Mesenchymal stem cell (in vitro differentiated cells and primary cell): Measurements from ENCODE around the gene ASB1.
"Not testable (repeated sequence)": the region's sequence is repeated elsewhere in the genome, so short reads cannot be mapped to it uniquely, and the experiment has no call there.

ENCODE experiments used
- DNase-seq: peaks from one replicate; pipeline ENCODE4 v3.0.0-alpha.2; 2013
- H2AFZ ChIP-seq: one replicate; pipeline ENCODE4 v1.6.1; 2013; ENCODE audit warnings: low read depth, mild to moderate bottlenecking, control low read depth, inconsistent platforms, low read length, moderate library complexity
- H2AK5ac ChIP-seq: 2 replicates; pipeline ENCODE4 v1.6.1; 2013; ENCODE audit warnings: low read length, moderate library complexity, mild to moderate bottlenecking, inconsistent platforms; ENCODE audit not compliant: severe bottlenecking
- H2BK120ac ChIP-seq: one replicate; pipeline ENCODE4 v1.6.1; 2013; ENCODE audit warnings: low read depth, mild to moderate bottlenecking, inconsistent platforms, low read length, moderate library complexity
- H2BK12ac ChIP-seq, 2 experiments: one replicate each; pipeline ENCODE4 v1.6.1; 2013; ENCODE audit warnings: inconsistent platforms in 2 of 2, low read length in 2 of 2, mild to moderate bottlenecking in 2 of 2, moderate library complexity in 2 of 2, control low read depth in 1 of 2
- H2BK15ac ChIP-seq: one replicate; pipeline ENCODE4 v1.6.1; 2013; ENCODE audit warnings: mild to moderate bottlenecking, low read depth, inconsistent platforms; ENCODE audit not compliant: poor library complexity, severe bottlenecking
- H2BK5ac ChIP-seq: 2 replicates; pipeline ENCODE4 v1.6.1; 2013; ENCODE audit warnings: low read depth, mild to moderate bottlenecking, low read length, control low read depth, inconsistent platforms; ENCODE audit not compliant: poor library complexity, severe bottlenecking
- H3K14ac ChIP-seq, 2 experiments: one replicate each; pipeline ENCODE4 v1.6.1; 2013; ENCODE audit warnings: inconsistent platforms in 2 of 2, low read length in 2 of 2, control low read depth in 1 of 2, mild to moderate bottlenecking in 1 of 2, moderate library complexity in 1 of 2
- H3K18ac ChIP-seq, 2 experiments: one replicate each; pipeline ENCODE4 v1.6.1; 2013; ENCODE audit warnings: inconsistent platforms in 2 of 2, low read length in 2 of 2, control low read depth in 1 of 2, low read depth in 1 of 2, mild to moderate bottlenecking in 1 of 2
- H3K23ac ChIP-seq, 2 experiments: one replicate each; pipeline ENCODE4 v1.6.1; 2013; ENCODE audit warnings: inconsistent platforms in 2 of 2, low read length in 2 of 2, mild to moderate bottlenecking in 2 of 2, moderate library complexity in 2 of 2, control low read depth in 1 of 2
- H3K27ac ChIP-seq: 2 replicates; pipeline ENCODE4 v1.5.1; 2013; ENCODE audit warnings: mild to moderate bottlenecking, moderate library complexity, low read length, control low read depth, inconsistent platforms; ENCODE audit not compliant: poor library complexity, severe bottlenecking
- H3K27me3 ChIP-seq, 2 experiments: 2 replicates each; pipeline versions ENCODE4 v1.6.1 to v1.7.0; 2013; ENCODE audit warnings: low read length in 2 of 2, mild to moderate bottlenecking in 2 of 2, moderate library complexity in 2 of 2, control low read depth in 1 of 2, inconsistent platforms in 1 of 2; ENCODE audit not compliant: control insufficient read depth in 1 of 2, insufficient read depth in 1 of 2
- H3K36me3 ChIP-seq, 2 experiments: 2 replicates each; pipeline versions ENCODE4 v1.6.1 to v1.7.0; 2013; ENCODE audit warnings: low read length in 2 of 2, control low read depth in 1 of 2, inconsistent platforms in 1 of 2, low read depth in 1 of 2, mild to moderate bottlenecking in 1 of 2; ENCODE audit not compliant: insufficient read depth in 2 of 2, control insufficient read depth in 1 of 2
- H3K4ac ChIP-seq, 2 experiments: one replicate each; pipeline ENCODE4 v1.6.1; 2013; ENCODE audit warnings: inconsistent platforms in 2 of 2, low read length in 2 of 2, mild to moderate bottlenecking in 2 of 2, moderate library complexity in 2 of 2, control low read depth in 1 of 2, low read depth in 1 of 2
- H3K4me1 ChIP-seq: 2 replicates; pipeline ENCODE4 v1.6.1; 2013; ENCODE audit warnings: low read depth, low read length, control low read depth; ENCODE audit not compliant: control insufficient read depth, insufficient read depth
- H3K4me2 ChIP-seq: 2 replicates; pipeline ENCODE4 v1.6.1; 2013; ENCODE audit warnings: low read length, mild to moderate bottlenecking, inconsistent platforms; ENCODE audit not compliant: poor library complexity, severe bottlenecking
- H3K4me3 ChIP-seq, 2 experiments: 2 replicates each; pipeline versions ENCODE4 v1.5.1 to v1.7.0; 2013; ENCODE audit warnings: low read length in 2 of 2, mild to moderate bottlenecking in 2 of 2, control low read depth in 1 of 2, low read depth in 1 of 2; ENCODE audit not compliant: insufficient read depth in 1 of 2
- H3K79me1 ChIP-seq: replicated peaks from 2 replicates; pipeline ENCODE4 v1.6.1; 2013; ENCODE audit warnings: mild to moderate bottlenecking, control low read depth, low read length, inconsistent platforms; ENCODE audit not compliant: poor library complexity, severe bottlenecking
- H3K9ac ChIP-seq: 2 replicates; pipeline ENCODE4 v1.7.0; 2013; ENCODE audit warnings: mild to moderate bottlenecking, low read length, moderate library complexity
- H3K9me3 ChIP-seq: 2 replicates; pipeline ENCODE4 v1.7.0; 2013; ENCODE audit warnings: mild to moderate bottlenecking, low read length; ENCODE audit not compliant: control insufficient read depth
- H4K8ac ChIP-seq: one replicate; pipeline ENCODE4 v1.6.1; 2013; ENCODE audit warnings: inconsistent platforms, mild to moderate bottlenecking, low read length, moderate library complexity
- H4K91ac ChIP-seq: one replicate; pipeline ENCODE4 v1.6.1; 2013; ENCODE audit warnings: mild to moderate bottlenecking, low read length, inconsistent platforms
- WGBS: methylation state at CpG from one replicate; pipeline ENCODE4 v1.1.7; 2013; ENCODE audit warnings: mixed read lengths; 5-methylcytosine and 5-hydroxymethylcytosine counted together

The ASB1 gene

GRCh38 chr2:238404406-238405216, 22.1 kb upstream of the ASB1 start:
- no peak overlapping the region for H2BK15ac ChIP-seq
- H3K4me2 ChIP-seq = no peak overlapping the region
- no peak overlapping the region for H3K4ac ChIP-seq
- H2AFZ ChIP-seq = no peak overlapping the region
- no peak for DNase-seq
- H3K4me1 ChIP-seq = peaks cover 8% of the 10 kb centered on the region
- H3K4me3 ChIP-seq = no peak overlapping the region
- no peak overlapping the region for H3K27ac ChIP-seq
- peaks cover 32 to 34% of the 10 kb centered on the region in 2 experiments for H3K36me3 ChIP-seq
- no peaks in the 10 kb centered on the region for H3K9me3 ChIP-seq
- H3K18ac ChIP-seq = no peak overlapping the region
- no peak overlapping the region for H2AK5ac ChIP-seq
- no peak overlapping the region for H4K8ac ChIP-seq
- no peak overlapping the region for H2BK5ac ChIP-seq
- H3K14ac ChIP-seq = no peak overlapping the region
- peaks cover 2% of the 10 kb centered on the region for H3K79me1 ChIP-seq
- H2BK120ac ChIP-seq = no peak overlapping the region
- no peak overlapping the region for H2BK12ac ChIP-seq
- no peak overlapping the region for H3K9ac ChIP-seq
- H4K91ac ChIP-seq = no peak overlapping the region
- no peaks in the 10 kb centered on the region for H3K27me3 ChIP-seq
- WGBS = 87% methylated on average over 19 of the region's 19 CpGs
- no peak overlapping the region for H3K23ac ChIP-seq

DNA sequence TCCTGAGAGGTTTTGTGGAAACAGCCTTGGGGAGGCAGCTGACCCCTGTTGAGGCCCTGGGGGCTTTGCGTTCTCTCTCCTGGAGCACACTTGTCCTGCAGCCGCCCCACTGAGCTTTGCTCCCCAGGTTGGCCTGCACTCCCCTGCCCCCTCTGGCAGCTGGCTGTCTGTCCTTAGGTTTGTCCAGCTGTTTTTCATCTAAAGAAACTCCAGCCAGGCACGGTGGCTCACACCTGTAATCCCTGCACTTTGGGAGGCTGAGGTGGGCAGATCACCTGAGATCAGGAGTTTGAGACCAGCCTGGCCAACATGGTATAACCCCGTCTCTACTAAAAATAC, 21.5 kb upstream of the ASB1 start:
- not testable (repeated sequence) for H3K4ac ChIP-seq, H3K18ac ChIP-seq, H2AK5ac ChIP-seq, H2AFZ ChIP-seq, H3K14ac ChIP-seq, H3K79me1 ChIP-seq, H4K91ac ChIP-seq, H4K8ac ChIP-seq, H3K9me3 ChIP-seq, H2BK120ac ChIP-seq, DNase-seq, H3K23ac ChIP-seq, H2BK12ac ChIP-seq, H3K27me3 ChIP-seq, H3K4me2 ChIP-seq, H3K4me1 ChIP-seq, H3K9ac ChIP-seq, H3K27ac ChIP-seq, H3K4me3 ChIP-seq, H2BK15ac ChIP-seq, H2BK5ac ChIP-seq
- H3K36me3 ChIP-seq = peaks cover 31 to 35% of the 10 kb centered on the region in 2 experiments
- 95% methylated on average over 4 of the region's 4 CpGs for WGBS

DNA sequence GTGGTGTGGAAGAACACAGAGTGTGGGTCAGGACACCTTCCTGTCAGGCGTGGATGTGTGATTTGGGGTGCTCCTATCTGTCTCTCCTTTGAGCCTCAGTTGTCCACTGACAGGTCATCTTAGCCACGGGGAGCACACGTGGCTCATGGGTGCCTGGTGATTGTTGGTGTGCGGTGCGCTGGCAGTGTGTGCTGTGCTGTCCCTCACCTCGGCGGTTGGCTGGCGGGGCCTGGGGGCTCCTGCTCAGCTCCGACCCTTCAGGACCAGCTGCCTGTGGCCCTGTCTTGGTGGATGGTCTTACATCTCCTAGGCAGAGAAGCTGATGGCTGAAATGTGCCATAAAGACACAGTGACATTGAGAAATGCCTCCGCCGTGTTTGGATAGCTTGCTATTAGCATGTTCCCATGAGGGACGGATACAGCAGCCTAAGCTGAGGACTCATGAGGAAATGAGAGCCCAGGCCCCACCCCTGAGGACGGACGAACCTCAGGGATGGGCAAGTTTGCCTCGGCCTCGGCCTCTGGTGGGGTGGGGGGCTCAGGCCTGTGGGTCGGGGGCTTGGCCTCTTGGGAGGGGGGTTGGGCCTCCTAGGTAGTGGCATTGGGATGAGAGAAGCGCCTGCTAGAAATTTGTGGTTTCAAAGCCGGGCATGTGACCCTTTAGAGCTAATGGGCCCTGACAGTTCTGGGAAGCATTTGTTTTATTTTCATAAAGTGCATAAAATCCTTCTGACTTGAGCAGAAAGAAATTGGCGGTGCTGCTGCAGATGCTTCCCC, 20.3 kb upstream of the ASB1 start:
- Histone ChIP-seq H3K4me1 (peaks cover 8% of the 10 kb centered on the region), H3K4me2 (no peak overlapping the region), H3K18ac (no peak overlapping the region), H3K79me1 (peaks cover 2% of the 10 kb centered on the region), H2BK15ac (no peak overlapping the region), H3K23ac (no peak overlapping the region), H3K4me3 (no peak overlapping the region), H2BK12ac (no peak overlapping the region), H3K9ac (no peak overlapping the region), H3K14ac (no peak overlapping the region), H3K36me3 (peaks cover 22 to 39% of the 10 kb centered on the region in 2 experiments), H3K9me3 (no peaks in the 10 kb centered on the region), H3K27me3 (no peaks in the 10 kb centered on the region), H3K4ac (no peak overlapping the region), H3K27ac (no peak overlapping the region), H2AK5ac (no peak overlapping the region), H4K91ac (no peak overlapping the region), H2AFZ (no peak overlapping the region), H4K8ac (no peak overlapping the region), H2BK120ac (no peak overlapping the region), H2BK5ac (no peak overlapping the region)
- no peak for DNase-seq
- WGBS = 89% methylated on average over 20 of the region's 20 CpGs

- Histone ChIP-seq H3K23ac (no peak overlapping the region), H3K4ac (no peak overlapping the region), H2AK5ac (no peak overlapping the region), H4K8ac (no peak overlapping the region), H3K4me1 (peaks cover 8% of the 10 kb centered on the region), H3K18ac (no peak overlapping the region), H2BK120ac (no peak overlapping the region), H3K9ac (no peak overlapping the region), H4K91ac (no peak overlapping the region), H3K9me3 (no peaks in the 10 kb centered on the region), H3K14ac (no peak overlapping the region), H3K27me3 (no peaks in the 10 kb centered on the region), H2BK5ac (no peak overlapping the region), H3K79me1 (peaks cover 2% of the 10 kb centered on the region), H3K27ac (no peak overlapping the region), H3K4me2 (no peak overlapping the region), H2BK15ac (no peak overlapping the region), H3K36me3 (peaks cover 17 to 40% of the 10 kb centered on the region in 2 experiments), H2BK12ac (no peak overlapping the region), H2AFZ (no peak overlapping the region), H3K4me3 (no peak overlapping the region)
- 81% methylated on average over 8 of the region's 8 CpGs for WGBS
- no peak for DNase-seq
Measured at GRCh38 chr2:238406998-238407285, 19.8 kb upstream of the ASB1 start.
